ENCODE data around the gene CHAT. TPM values are rescaled to one million over a fixed set of nuclear protein-coding genes. Genes with fewer than 3 reads are reported as not detected.

The CHAT gene
- total RNA-seq, 1 donor from 2014 or later = not detected

- DNase-seq (ENCODE audit: low spot score) = peak; percentile 55
- Mint-ChIP-seq H3K36me3 (no peaks in the 10 kb centered on the region), H3K4me1 (peaks cover 2% of the 10 kb centered on the region), H3K27ac (no peak overlapping the region), H3K4me3 (no peak overlapping the region), H3K27me3 (ENCODE audit: insufficient read depth, low read depth) (peaks cover 10% of the 10 kb centered on the region), H3K9me3 (peaks cover 5% of the 10 kb centered on the region)
- no peak overlapping the region for H3K4me2 ChIP-seq
- H3K9me3 ChIP-seq (ENCODE audit: low read depth) = peaks cover 8% of the 10 kb centered on the region
- no peaks in the 10 kb centered on the region for H3K4me1 ChIP-seq
- no peak overlapping the region for H3K4me3 ChIP-seq
- no peaks in the 10 kb centered on the region for H3K79me2 ChIP-seq (ENCODE audit: low read depth)
- H3F3A ChIP-seq (ENCODE audit: low read depth) = no peaks in the 10 kb centered on the region
- no peak overlapping the region for H3K9ac ChIP-seq
- H3K27ac ChIP-seq = no peak overlapping the region
- H3K36me3 ChIP-seq = no peaks in the 10 kb centered on the region
- no peaks in the 10 kb centered on the region for H4K20me1 ChIP-seq (ENCODE audit: low read depth)
- TF ChIP-seq CTCF (IDR thresholded peaks at IDR 0.05) = peak; percentile 28
- TF ChIP-seq EZH2 (IDR thresholded peaks at IDR 0.05) = no peak
- TF ChIP-seq EZH2phosphoT487 (IDR thresholded peaks at IDR 0.05) = no peak
- no peak overlapping the region for H2AFZ ChIP-seq (replicated peaks)
- H3K27me3 ChIP-seq = no peaks in the 10 kb centered on the region
Observed at GRCh38 chr10:49700997-49701396, 87.2 kb downstream of the CHAT start.

GRCh38 chr10:49707585-49707984, 93.7 kb downstream of the CHAT start:
- H3K4me1 ChIP-seq = no peaks in the 10 kb centered on the region
- Mint-ChIP-seq H3K4me1 (peaks cover 3% of the 10 kb centered on the region), H3K9me3 (peaks cover 5% of the 10 kb centered on the region), H3K27ac (no peak overlapping the region), H3K27me3 (ENCODE audit: insufficient read depth, low read depth) (peaks cover 13% of the 10 kb centered on the region), H3K4me3 (no peak overlapping the region), H3K36me3 (no peaks in the 10 kb centered on the region)
- TF ChIP-seq EZH2 (IDR thresholded peaks at IDR 0.05) = no peak
- TF ChIP-seq EZH2phosphoT487 (IDR thresholded peaks at IDR 0.05) = no peak
- TF ChIP-seq CTCF (IDR thresholded peaks at IDR 0.05) = no peak
- H3K36me3 ChIP-seq = no peaks in the 10 kb centered on the region
- no peak overlapping the region for H3K9ac ChIP-seq
- no peaks in the 10 kb centered on the region for H3K27me3 ChIP-seq
- no peaks in the 10 kb centered on the region for H3F3A ChIP-seq (ENCODE audit: low read depth)
- H3K79me2 ChIP-seq (ENCODE audit: low read depth) = no peaks in the 10 kb centered on the region
- H3K4me3 ChIP-seq = no peak overlapping the region
- H2AFZ ChIP-seq (replicated peaks) = no peak overlapping the region
- H4K20me1 ChIP-seq (ENCODE audit: low read depth) = no peaks in the 10 kb centered on the region
- H3K4me2 ChIP-seq = no peak overlapping the region
- peaks cover 8% of the 10 kb centered on the region for H3K9me3 ChIP-seq (ENCODE audit: low read depth)
- DNase-seq (ENCODE audit: low spot score) = no peak
- H3K27ac ChIP-seq = no peak overlapping the region

- Mint-ChIP-seq H3K27ac (no peak overlapping the region), H3K27me3 (ENCODE audit: insufficient read depth, low read depth) (peaks cover 10% of the 10 kb centered on the region), H3K4me1 (peaks cover 3% of the 10 kb centered on the region), H3K4me3 (no peak overlapping the region), H3K36me3 (no peaks in the 10 kb centered on the region), H3K9me3 (peaks cover 6% of the 10 kb centered on the region)
- Histone ChIP-seq H3K4me2 (no peak overlapping the region), H3K27me3 (no peaks in the 10 kb centered on the region), H3K79me2 (ENCODE audit: low read depth) (no peaks in the 10 kb centered on the region), H3K4me1 (no peaks in the 10 kb centered on the region), H3K36me3 (no peaks in the 10 kb centered on the region), H3K4me3 (no peak overlapping the region), H4K20me1 (ENCODE audit: low read depth) (no peaks in the 10 kb centered on the region), H3K27ac (no peak overlapping the region), H3K9ac (no peak overlapping the region), H3F3A (ENCODE audit: low read depth) (no peaks in the 10 kb centered on the region), H2AFZ (replicated peaks) (no peak overlapping the region), H3K9me3 (ENCODE audit: low read depth) (peaks cover 14% of the 10 kb centered on the region)
- TF ChIP-seq CTCF (IDR thresholded peaks at IDR 0.05) (no peak), EZH2 (IDR thresholded peaks at IDR 0.05) (no peak), EZH2phosphoT487 (IDR thresholded peaks at IDR 0.05) (no peak)
- DNase-seq (ENCODE audit: low spot score) = no peak
Observed at GRCh38 chr10:49709934-49710333, 96.1 kb downstream of the CHAT start.
